Activated CD4-positive, alpha-beta T cell treated with anti-CD3 and anti-CD28 coated beads, Interleukin-2, Interleukin-6, amounts not matched to agents 100 ng/mL and 50 ng/mL, durations not matched to agents 16 hours and 8 hours (primary cell): ENCODE measurements around the gene ARHGAP5.

Source experiments
- DNase-seq: peaks from one replicate; pipeline ENCODE4 v3.0.0-alpha.2; 2020

Gene ARHGAP5

DNA sequence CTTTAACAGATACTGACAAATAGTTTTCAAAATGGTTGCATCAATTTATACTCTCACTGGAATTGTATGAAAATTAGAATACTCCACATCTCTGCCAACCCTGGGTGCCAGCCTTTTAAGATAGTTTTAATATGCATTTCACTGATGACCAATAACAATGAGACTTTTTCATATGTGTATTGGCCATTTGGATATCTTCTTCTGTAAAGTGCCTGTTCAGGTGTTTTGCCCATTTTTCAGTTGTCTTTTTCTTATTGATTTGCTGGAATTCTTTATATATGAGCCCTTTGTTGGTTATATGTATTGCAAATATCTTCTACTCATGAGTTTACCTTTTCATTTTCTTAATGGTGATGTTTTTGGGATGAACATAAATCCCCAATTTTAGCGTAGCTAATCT lies 108.0 kb downstream of the ARHGAP5 start:
- DNase-seq = no peak

- no peak for DNase-seq
Observed at GRCh38 chr14:32186248-32186647, 109.1 kb downstream of the ARHGAP5 start.

- DNase-seq = no peak
Observed at GRCh38 chr14:32189811-32190210, 112.7 kb downstream of the ARHGAP5 start.

- no peak for DNase-seq
Observed at GRCh38 chr14:32190673-32191072, 113.6 kb downstream of the ARHGAP5 start.

DNA sequence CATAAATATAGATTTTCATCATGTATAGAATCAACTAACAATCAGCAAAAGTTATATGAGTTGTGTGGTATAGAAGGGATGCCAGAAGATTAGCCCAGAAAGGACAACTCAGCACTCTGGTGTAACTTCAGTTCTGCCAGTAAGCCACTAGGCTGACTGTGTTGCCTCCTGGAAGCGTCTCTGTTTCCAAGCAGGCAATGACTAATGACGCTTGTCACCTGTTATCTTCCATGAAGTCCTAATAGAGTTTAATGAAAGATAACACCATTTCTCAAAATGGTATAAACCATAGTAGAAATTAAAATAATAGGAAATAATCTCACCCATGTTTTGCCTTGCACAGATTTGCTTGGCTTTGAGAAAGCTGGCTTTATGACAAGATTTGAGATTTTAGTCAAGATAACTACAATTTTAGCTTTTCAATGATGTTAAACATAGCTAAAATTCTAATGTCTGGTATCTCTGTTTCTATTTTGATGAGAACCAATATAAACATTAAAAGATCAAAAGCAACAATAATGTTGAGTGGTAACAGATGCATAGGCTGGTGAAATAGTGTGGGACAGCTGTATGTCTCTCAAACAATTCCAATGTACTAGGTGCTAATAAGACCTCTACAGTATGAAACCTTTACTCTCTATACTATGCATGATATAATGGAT lies 115.7 kb downstream of the ARHGAP5 start:
- DNase-seq = no peak

DNA sequence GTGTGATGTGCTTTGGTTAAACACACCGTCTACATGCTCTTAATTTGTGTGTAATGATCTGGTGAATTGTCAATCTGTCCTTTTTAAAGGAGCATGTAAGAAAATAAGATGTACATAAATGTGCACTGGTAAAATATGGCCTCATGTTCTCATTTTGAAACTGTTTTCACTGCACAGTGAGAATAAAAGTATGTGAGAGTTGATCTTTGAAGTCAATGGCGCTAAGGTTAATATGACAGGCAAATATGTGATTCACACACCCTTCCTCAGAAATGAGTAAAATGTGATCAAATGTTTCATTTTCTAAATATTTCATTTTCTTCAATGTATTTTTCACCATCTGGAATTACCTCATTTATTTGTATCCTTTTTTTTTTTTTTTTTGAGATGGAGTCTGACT lies 116.4 kb downstream of the ARHGAP5 start:
- DNase-seq = peak; percentile 18

DNA sequence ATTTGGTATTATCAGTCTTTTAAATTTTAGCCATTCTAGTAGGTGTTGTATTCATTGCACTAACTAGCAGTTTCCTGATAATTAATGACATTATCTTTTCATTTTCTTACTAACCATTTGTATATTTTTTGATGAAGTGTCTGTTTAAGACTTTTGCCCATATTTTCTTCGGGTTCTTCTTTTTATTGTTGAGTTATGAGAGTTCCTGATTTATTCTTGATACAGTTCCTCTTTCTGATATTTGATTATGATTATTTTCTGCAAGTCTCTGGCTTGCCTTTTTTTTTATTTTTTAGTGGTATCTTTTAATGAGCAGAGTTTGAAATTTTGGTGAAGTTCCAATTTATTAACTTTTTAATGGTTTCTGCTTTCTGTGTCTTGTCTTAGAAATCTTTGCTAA lies 118.5 kb downstream of the ARHGAP5 start:
- DNase-seq = no peak

GRCh38 chr14:32197919-32198318 lies 120.8 kb downstream of the ARHGAP5 start:
- DNase-seq = peak; percentile 8

DNA sequence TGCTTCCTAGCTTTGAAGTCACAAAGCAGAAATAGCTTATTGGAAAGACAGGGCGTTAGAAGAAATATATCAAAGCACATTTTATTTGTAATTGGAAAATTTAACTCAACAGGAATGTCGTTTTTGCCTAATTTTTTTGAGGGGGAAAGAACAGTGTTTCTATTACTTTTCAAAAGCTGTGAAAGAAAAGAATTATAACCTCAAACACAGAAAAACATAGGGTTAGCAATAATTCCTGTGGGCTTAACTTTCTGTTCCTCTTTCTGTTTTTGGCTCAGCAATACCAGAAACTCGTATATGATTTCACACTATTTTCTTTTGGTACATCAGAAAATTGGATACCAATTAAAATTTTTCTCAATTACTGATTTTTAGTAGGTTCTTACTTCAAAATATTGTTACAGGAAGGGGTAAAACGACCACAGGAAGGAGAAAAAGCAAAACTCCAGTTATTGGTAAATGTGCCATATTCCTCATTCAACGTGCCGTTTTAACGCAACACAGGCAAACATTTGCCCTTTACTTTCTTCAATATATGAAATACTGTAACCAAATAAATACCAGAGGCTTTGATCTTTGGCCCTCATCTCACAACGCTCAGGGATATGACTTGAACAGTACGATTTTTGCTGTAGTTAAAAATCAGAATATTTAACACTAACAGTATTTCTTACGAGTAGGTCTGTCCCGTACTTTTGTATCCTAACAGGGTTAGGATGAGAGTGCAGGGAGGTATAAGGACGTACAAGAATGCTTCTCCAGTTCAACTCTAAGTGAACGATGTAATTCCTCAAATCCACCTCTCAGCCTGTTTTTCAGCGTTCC lies 123.5 kb downstream of the ARHGAP5 start:
- DNase-seq = no peak

- peak; percentile 85 for DNase-seq
Observed at GRCh38 chr14:32201193-32201815, 124.2 kb downstream of the ARHGAP5 start.

GRCh38 chr14:32201816-32202490 lies 124.8 kb downstream of the ARHGAP5 start, which contains the start of gene RNU6-7:
RNU6-7 (plus strand) TSS chr14:32202045.
- DNase-seq = peak; percentile 27

DNA sequence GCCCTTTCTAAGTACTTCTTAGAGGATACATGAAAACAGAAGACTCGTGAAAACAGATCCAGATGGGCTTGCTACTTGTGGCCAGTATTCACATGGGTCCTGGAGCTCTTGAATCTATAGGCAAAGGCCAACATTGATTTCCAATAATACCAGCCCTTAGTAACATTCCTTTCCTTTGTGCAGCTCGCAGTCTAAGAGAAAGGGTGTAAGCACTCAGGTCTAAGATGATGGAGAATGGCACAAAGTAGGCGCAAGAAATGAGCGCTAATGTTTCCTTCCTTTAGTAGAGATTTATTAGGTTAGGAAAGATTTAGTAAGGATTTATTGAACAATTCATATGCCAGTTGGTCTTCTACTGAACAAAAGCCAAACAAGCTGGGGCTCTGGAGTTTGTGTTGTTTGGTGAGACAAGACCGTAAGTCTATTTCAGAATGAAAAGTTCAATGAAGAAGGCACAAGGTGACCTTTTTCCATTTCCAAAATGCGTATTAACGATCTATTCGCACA lies 125.4 kb downstream of the ARHGAP5 start:
- peak; percentile 15 for DNase-seq

DNA sequence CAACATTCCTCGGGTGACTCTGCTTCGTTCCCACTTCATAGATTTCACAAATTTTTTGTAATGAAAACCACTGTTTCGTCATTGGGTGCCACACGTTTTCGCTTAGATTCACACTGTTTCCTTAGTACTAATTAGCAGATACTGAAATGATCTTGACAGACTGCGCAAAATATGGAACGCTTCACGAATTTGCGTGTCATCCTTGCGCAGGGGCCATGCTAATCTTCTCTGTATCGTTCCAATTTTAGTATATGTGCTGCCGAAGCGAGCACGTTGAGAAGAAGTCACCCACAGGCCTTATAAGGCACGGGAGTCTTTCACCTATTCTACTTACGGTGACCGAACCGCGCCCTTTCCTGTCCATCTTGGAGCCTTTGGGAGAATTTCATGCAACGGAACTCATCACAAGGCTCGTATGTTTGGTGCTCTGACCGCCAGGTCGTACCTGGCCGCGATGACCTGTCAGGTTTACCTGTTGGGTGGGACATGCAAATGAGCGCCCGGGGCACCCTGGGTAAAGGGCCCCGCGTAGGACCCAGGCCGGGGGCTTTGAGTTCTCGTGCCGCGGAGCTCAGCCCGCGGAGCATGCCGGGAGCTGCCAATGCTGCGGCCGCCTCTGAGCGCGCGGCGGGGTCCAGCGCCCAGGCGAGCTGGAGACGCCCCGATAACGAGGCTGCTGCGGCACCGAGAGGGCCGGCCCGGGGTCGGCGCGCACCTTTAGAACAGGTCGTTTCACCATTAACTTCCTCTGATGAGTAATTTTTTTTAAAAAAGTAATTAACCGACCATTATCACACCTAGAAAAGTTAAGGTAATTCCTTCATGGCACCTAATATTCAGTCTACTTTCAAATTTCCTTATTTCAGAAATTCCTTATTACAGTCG lies 126.1 kb downstream of the ARHGAP5 start, which contains the start of gene RNU6-8:
Gene RNU6-8, minus strand, starts transcription at position 272 of the 885 bp plus-strand sequence.
- peak; percentile 87 for DNase-seq

- DNase-seq = peak; percentile 27
Observed at GRCh38 chr14:32203928-32204357, 126.8 kb downstream of the ARHGAP5 start.

GRCh38 chr14:32205554-32205953 lies 128.4 kb downstream of the ARHGAP5 start:
- DNase-seq = no peak

- peak; percentile 8 for DNase-seq
Observed at GRCh38 chr14:32205984-32206383, 128.9 kb downstream of the ARHGAP5 start.

- DNase-seq = no peak
Observed at GRCh38 chr14:32206552-32206951, 129.4 kb downstream of the ARHGAP5 start.

- no peak for DNase-seq
Observed at GRCh38 chr14:32208490-32208889, 131.4 kb downstream of the ARHGAP5 start.
